A549 treated with RU486 at 1 μM for 4 hours (cell line): Measurements from ENCODE around the gene MATCAP1. TPM values are rescaled to one million over a fixed set of nuclear protein-coding genes. Genes with fewer than 3 reads are reported as not detected.

ENCODE experiments used
- total RNA-seq: library from RNA; stranded (reverse); fragments of 200-300 nt; extraction: Qiagen RNA extraction; gene quantifications from 5 replicates; pipeline ENCODE4 v1.2.3, GENCODE V29; 2022; ENCODE audit warnings: low read depth

MATCAP1 gene
- 3.0 to 6.4 TPM (median 5.2 TPM) in 5 replicates for total RNA-seq

GRCh38 chr16:67183627-67184452, at the start of gene MATCAP1:
Gene MATCAP1, minus strand, starts transcription at chr16:67183963. Its CDS starts 3,353 bp downstream, at chr16:67180610.

GRCh38 chr16:67226804-67227566, 43.2 kb upstream of the MATCAP1 start, which contains the start of gene TMEM208:
Gene TMEM208, plus strand, starts transcription at chr16:67227130. Its CDS starts 89 bp downstream, at chr16:67227219.

GRCh38 chr16:67199011-67199807, 15.4 kb upstream of the MATCAP1 start, which contains the start of gene ELMO3:
Gene ELMO3, plus strand, starts transcription at chr16:67199131. Its CDS starts 196 bp downstream, at chr16:67199327.

GRCh38 chr16:67191995-67192681, 8.4 kb upstream of the MATCAP1 start, which contains the start of gene E2F4:
Gene E2F4, plus strand, starts transcription at chr16:67192155. Its CDS starts 73 bp downstream, at chr16:67192228.

GRCh38 chr16:67190041-67190440, 6.3 kb upstream of the MATCAP1 start, which contains the start of gene EXOC3L1:
Gene EXOC3L1, minus strand, starts transcription at chr16:67190136. Its CDS starts 460 bp downstream, at chr16:67189676.

GRCh38 chr16:67170168-67170948, 13.4 kb downstream of the MATCAP1 start, which contains the start of gene NOL3:
Gene NOL3, plus strand, starts transcription at chr16:67170538.

GRCh38 chr16:67164599-67165061, 19.1 kb downstream of the MATCAP1 start, which contains the start of gene HSF4:
Gene HSF4, plus strand, starts transcription at chr16:67164745. Its CDS starts 67 bp downstream, at chr16:67164812.

GRCh38 chr16:67150833-67151396, 32.8 kb downstream of the MATCAP1 start, which contains the start of gene B3GNT9:
Gene B3GNT9, minus strand, starts transcription at chr16:67150998. Its CDS starts 513 bp downstream, at chr16:67150485.

Other genes with a start within 250 kb of the MATCAP1 start
- 127 to 184 TPM (median 169 TPM) in 5 replicates for gene CIAO2B, start 249.6 kb downstream of the MATCAP1 start, total RNA-seq
- gene CES2, start 248.4 kb downstream of the MATCAP1 start, total RNA-seq: 25.7 to 32.6 TPM (median 30.3 TPM) in 5 replicates
- gene CES3, start 222.7 kb downstream of the MATCAP1 start, total RNA-seq: 1.5 to 2.2 TPM (median 1.9 TPM) in 5 replicates
- 1.4 to 2.1 TPM (median 1.6 TPM) in 5 replicates for gene CES4A, start 195.4 kb downstream of the MATCAP1 start, total RNA-seq
- gene CBFB, start 154.8 kb downstream of the MATCAP1 start, total RNA-seq: 46.6 to 57.3 TPM (median 50.3 TPM) in 5 replicates
- gene PHAF1, start 74.0 kb downstream of the MATCAP1 start, total RNA-seq: 22.5 to 25.5 TPM (median 24.4 TPM) in 5 replicates
- gene B3GNT9, start 33.0 kb downstream of the MATCAP1 start, total RNA-seq: 6.3 to 8.5 TPM (median 8.3 TPM) in 5 replicates
- 10.8 to 20.6 TPM (median 18.2 TPM) in 5 replicates for gene TRADD, start 24.1 kb downstream of the MATCAP1 start, total RNA-seq
- 5.0 to 8.5 TPM (median 7.1 TPM) in 5 replicates for gene FBXL8, start 24.0 kb downstream of the MATCAP1 start, total RNA-seq
- 8.5 to 15.7 TPM (median 12.7 TPM) in 5 replicates for gene HSF4, start 19.2 kb downstream of the MATCAP1 start, total RNA-seq
- gene NOL3, start 13.4 kb downstream of the MATCAP1 start, total RNA-seq: 42.7 to 56.6 TPM (median 54.5 TPM) in 5 replicates
- not detected in 5 replicates for gene EXOC3L1, start 6.2 kb upstream of the MATCAP1 start, total RNA-seq
- 73.1 to 95.2 TPM (median 91.3 TPM) in 5 replicates for gene E2F4, start 8.2 kb upstream of the MATCAP1 start, total RNA-seq
- gene ELMO3, start 15.2 kb upstream of the MATCAP1 start, total RNA-seq: 0.75 to 1.6 TPM (median 1.2 TPM) in 5 replicates
- 87.7 to 101 TPM (median 89.2 TPM) in 5 replicates for gene TMEM208, start 43.2 kb upstream of the MATCAP1 start, total RNA-seq
- 30.2 to 53.3 TPM (median 46.7 TPM) in 5 replicates for gene FHOD1, start 63.5 kb upstream of the MATCAP1 start, total RNA-seq
- 0.89 to 1.6 TPM (median 1.4 TPM) in 5 replicates for gene SLC9A5, start 65.0 kb upstream of the MATCAP1 start, total RNA-seq
- gene PLEKHG4, start 95.6 kb upstream of the MATCAP1 start, total RNA-seq: 9.4 to 16.4 TPM (median 15.4 TPM) in 5 replicates
- 0.21 to 0.35 TPM (median 0.30 TPM) in 4 of 5 replicates, not detected in the other for gene KCTD19, start 142.8 kb upstream of the MATCAP1 start, total RNA-seq
- 0.13 to 0.20 TPM in 2 of 5 replicates, not detected in the others for gene LRRC36, start 142.9 kb upstream of the MATCAP1 start, total RNA-seq
- 7.5 to 14.0 TPM (median 12.4 TPM) in 5 replicates for gene TPPP3, start 209.5 kb upstream of the MATCAP1 start, total RNA-seq
- 5.3 to 7.6 TPM (median 6.5 TPM) in 5 replicates for gene ZDHHC1, start 232.5 kb upstream of the MATCAP1 start, total RNA-seq
- gene HSD11B2, start 247.2 kb upstream of the MATCAP1 start, total RNA-seq: 1.2 to 1.8 TPM (median 1.7 TPM) in 5 replicates